ENCODE measurements around the gene GSTT4.
"Not testable (repeated sequence)": the region's sequence is repeated elsewhere in the genome, so short reads cannot be mapped to it uniquely, and the experiment has no call there.

The GSTT4 gene

DNA sequence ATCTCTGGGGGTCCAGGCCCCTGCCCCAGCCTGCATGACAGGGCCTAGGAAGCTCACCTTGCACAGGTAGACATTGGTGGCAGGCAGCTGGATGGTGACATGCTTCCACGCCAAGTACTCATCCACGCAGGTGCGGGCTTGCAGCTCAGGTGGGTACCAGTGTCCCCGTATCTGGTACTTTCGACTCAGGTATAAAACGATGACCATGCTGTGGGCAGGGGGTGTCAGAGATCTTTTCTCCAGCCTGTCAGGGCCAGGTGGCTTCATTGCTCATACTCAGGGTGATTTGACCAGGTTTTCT, 1.6 kb upstream of the GSTT4 start:
- no peak for DNase-seq (ENCODE audit: low read depth, low spot score)
- Histone ChIP-seq H3K36me3 (ENCODE audit: insufficient read depth, low read length) (no peaks in the 10 kb centered on the region), H3K9me3 (ENCODE audit: low read depth, low read length) (no peaks in the 10 kb centered on the region), H3K27ac (no peak overlapping the region), H3K9ac (ENCODE audit: insufficient read length) (no peak overlapping the region), H3K4me3 (no peak overlapping the region)
- TF ChIP-seq EZH2 (IDR thresholded peaks at IDR 0.05) (no peak), FOXP2 (optimal IDR thresholded peaks at IDR 0.05; ENCODE audit: control extremely low read depth, extremely low read length, insufficient read depth) (no peak), POLR2AphosphoS5 (IDR thresholded peaks at IDR 0.05; ENCODE audit: borderline replicate concordance, low read depth, low read length) (no peak)

DNA sequence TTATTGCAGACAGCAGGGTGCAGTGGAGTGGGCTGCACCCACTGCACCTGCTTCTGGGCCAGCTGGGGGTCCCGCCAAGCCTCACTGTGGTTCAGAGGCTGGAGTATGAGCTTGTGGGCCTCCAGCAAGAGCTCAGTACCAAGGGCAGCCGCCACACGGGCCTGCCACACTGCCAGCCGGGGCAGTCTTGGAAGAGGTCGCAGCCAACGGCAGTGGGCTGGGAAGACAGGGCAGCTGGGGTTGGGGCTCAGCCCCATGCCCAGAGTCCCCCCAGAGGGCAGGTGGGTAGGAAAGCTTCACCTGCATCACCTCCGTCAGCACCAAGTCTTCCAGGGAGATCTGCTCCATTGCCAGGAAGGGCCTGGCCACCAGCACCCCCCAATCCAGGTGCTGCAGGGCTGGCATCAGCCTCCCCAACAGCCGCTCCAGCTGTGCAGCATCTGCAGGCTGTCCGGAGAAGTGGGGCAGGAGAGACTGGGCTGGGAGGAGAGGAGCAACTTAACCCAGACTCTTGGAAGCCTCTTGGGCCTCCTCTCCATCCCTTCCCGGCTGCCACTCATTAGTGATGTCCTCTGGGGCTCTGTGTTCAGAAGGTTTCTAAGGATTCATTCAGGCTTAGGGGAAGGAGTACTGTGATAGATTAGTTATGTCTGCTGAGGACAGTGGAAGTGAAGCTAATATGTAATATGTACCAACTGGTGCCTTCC, 1.1 kb upstream of the GSTT4 start:
- Histone ChIP-seq H3K9me3 (ENCODE audit: low read depth, low read length) (no peaks in the 10 kb centered on the region), H3K4me3 (no peak overlapping the region), H3K9ac (ENCODE audit: insufficient read length) (no peak overlapping the region), H3K36me3 (ENCODE audit: insufficient read depth, low read length) (no peaks in the 10 kb centered on the region), H3K27ac (no peak overlapping the region)
- no peak for DNase-seq (ENCODE audit: low read depth, low spot score)
- TF ChIP-seq EZH2 (IDR thresholded peaks at IDR 0.05) (no peak), POLR2AphosphoS5 (IDR thresholded peaks at IDR 0.05; ENCODE audit: borderline replicate concordance, low read depth, low read length) (no peak), FOXP2 (optimal IDR thresholded peaks at IDR 0.05; ENCODE audit: control extremely low read depth, extremely low read length, insufficient read depth) (no peak)

DNA sequence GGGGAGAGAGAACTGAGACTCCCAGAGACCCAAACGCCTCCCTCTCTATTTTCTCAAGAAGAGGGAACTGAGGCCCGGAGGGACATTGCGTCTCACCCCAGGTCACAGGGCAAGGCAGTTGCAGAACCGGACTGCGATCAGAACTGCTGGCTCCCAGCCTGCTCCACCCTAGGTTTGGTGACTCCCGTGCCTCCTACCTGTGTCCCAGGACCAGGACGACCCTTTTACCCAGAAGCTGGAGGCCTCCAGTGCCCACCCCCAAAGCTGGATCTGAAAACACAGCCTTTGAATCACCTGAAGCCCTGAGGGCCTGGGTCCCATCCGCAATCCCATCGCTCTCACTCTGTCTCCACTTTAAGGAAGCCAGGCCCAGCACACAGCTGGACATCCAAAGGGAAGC, 1.4 kb downstream of the GSTT4 start:
- Histone ChIP-seq H3K36me3 (ENCODE audit: insufficient read depth, low read length) (no peaks in the 10 kb centered on the region), H3K9me3 (ENCODE audit: low read depth, low read length) (no peaks in the 10 kb centered on the region), H3K27ac (no peak overlapping the region), H3K4me3 (no peak overlapping the region), H3K9ac (ENCODE audit: insufficient read length) (no peak overlapping the region)
- DNase-seq (ENCODE audit: low read depth, low spot score), result no peak
- TF ChIP-seq POLR2AphosphoS5 (IDR thresholded peaks at IDR 0.05; ENCODE audit: borderline replicate concordance, low read depth, low read length), result no peak
- TF ChIP-seq EZH2 (IDR thresholded peaks at IDR 0.05), result no peak
- no peak for TF ChIP-seq FOXP2 (optimal IDR thresholded peaks at IDR 0.05; ENCODE audit: control extremely low read depth, extremely low read length, insufficient read depth)

DNA sequence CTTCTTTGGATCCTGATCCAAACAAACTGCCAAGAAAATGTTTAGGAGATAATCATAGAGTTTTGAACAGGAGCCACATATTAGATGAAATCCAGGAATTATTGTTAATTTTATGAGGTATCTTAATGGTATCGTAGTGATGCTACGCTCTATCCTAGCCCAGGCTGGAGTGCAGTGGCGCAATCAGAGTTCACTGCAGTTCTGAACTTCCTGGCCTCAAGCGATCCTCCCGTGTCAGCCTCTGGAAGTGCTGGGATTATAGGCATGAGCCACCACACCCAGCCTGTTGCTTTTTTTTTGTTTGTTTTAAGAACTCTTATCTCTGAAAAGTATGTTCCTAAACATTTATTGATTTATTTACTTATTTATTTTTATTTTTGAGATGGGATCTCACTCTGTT, 2.4 kb downstream of the GSTT4 start:
- DNase-seq (ENCODE audit: low read depth, low spot score), result no peak
- Histone ChIP-seq H3K9me3 (ENCODE audit: low read depth, low read length) (no peaks in the 10 kb centered on the region), H3K36me3 (ENCODE audit: insufficient read depth, low read length) (no peaks in the 10 kb centered on the region), H3K9ac (ENCODE audit: insufficient read length) (no peak overlapping the region), H3K27ac (no peak overlapping the region), H3K4me3 (no peak overlapping the region)
- no peak for TF ChIP-seq EZH2 (IDR thresholded peaks at IDR 0.05)
- no peak for TF ChIP-seq POLR2AphosphoS5 (IDR thresholded peaks at IDR 0.05; ENCODE audit: borderline replicate concordance, low read depth, low read length)
- no peak for TF ChIP-seq FOXP2 (optimal IDR thresholded peaks at IDR 0.05; ENCODE audit: control extremely low read depth, extremely low read length, insufficient read depth)

DNA sequence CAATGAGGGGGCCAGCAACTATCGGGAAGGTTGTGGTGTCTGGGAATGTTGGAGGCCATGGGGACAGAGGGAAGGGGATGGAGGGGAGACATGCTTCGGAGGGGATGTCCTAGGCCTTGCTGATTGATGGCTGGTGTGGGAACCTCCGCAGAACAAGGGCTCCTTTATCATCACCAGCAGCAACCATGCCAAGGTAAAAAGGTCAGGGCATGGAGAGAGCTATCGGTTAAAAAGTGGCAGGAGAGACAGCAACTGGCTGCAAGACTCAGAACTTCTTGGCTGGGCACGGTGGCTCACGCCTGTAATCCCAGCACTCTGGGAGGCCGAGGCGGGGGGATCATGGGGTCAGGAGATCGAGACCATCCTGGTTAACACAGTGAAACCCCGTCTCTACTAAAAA, 3.0 kb downstream of the GSTT4 start:
- no peak for DNase-seq (ENCODE audit: low read depth, low spot score)
- no peak overlapping the region for H3K27ac ChIP-seq
- no peak overlapping the region for H3K4me3 ChIP-seq
- no peaks in the 10 kb centered on the region for H3K9me3 ChIP-seq (ENCODE audit: low read depth, low read length)
- H3K36me3 ChIP-seq (ENCODE audit: insufficient read depth, low read length), result no peaks in the 10 kb centered on the region
- no peak overlapping the region for H3K9ac ChIP-seq (ENCODE audit: insufficient read length)
- TF ChIP-seq FOXP2 (optimal IDR thresholded peaks at IDR 0.05; ENCODE audit: control extremely low read depth, extremely low read length, insufficient read depth) (no peak), EZH2 (IDR thresholded peaks at IDR 0.05) (no peak), POLR2AphosphoS5 (IDR thresholded peaks at IDR 0.05; ENCODE audit: borderline replicate concordance, low read depth, low read length) (no peak)

DNA sequence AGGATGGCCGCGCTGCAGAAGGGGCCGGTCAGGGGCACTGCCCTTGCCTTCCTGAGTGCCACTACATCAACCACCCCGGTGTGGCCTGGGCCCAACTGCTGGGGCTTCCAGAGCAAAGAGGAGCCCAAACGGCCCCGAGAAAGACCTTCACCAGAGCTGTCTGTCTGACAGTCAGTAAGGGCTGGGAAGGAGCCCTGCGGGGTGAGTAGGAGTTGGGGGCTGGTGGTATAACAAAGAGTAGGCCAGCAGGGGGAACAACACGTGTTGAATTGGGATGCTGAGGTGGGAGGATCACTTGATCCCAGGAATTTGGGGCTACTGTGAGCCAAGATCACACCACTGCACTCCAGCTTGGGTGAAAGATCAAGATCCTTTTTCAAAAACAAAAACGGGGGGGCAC, 3.9 kb downstream of the GSTT4 start:
- TF ChIP-seq EZH2 (IDR thresholded peaks at IDR 0.05), result no peak
- TF ChIP-seq FOXP2 (optimal IDR thresholded peaks at IDR 0.05; ENCODE audit: control extremely low read depth, extremely low read length, insufficient read depth), result no peak
- TF ChIP-seq POLR2AphosphoS5 (IDR thresholded peaks at IDR 0.05; ENCODE audit: borderline replicate concordance, low read depth, low read length), result no peak
- H3K4me3 ChIP-seq, result no peak overlapping the region
- no peak overlapping the region for H3K27ac ChIP-seq
- no peak overlapping the region for H3K9ac ChIP-seq (ENCODE audit: insufficient read length)
- H3K9me3 ChIP-seq (ENCODE audit: low read depth, low read length), result no peaks in the 10 kb centered on the region
- no peaks in the 10 kb centered on the region for H3K36me3 ChIP-seq (ENCODE audit: insufficient read depth, low read length)
- no peak for DNase-seq (ENCODE audit: low read depth, low spot score)

DNA sequence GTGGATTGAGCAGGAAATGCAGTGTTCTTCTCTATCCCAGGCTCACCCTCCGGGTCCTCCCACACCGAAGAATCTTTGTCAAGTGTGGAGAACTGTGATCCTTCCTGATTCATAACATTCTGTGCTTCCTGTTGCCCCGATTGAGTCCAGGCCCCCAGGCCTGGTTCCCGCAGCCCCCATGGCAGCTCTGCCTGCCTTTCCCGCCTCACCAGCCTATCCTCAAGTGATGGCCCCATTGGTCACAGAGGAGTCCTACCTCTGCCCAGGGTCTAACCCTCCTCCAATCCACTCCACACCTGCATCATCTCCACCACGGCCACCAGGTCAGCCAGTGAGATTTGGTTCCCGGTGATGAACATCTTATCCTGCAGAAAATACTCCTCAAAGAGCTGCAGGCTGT, 5.5 kb downstream of the GSTT4 start:
- H3K9ac ChIP-seq (ENCODE audit: insufficient read length); H3K9me3 ChIP-seq (ENCODE audit: low read depth, low read length); H3K4me3 ChIP-seq; H3K27ac ChIP-seq; DNase-seq (ENCODE audit: low read depth, low spot score); H3K36me3 ChIP-seq (ENCODE audit: insufficient read depth, low read length): not testable (repeated sequence)

DNA sequence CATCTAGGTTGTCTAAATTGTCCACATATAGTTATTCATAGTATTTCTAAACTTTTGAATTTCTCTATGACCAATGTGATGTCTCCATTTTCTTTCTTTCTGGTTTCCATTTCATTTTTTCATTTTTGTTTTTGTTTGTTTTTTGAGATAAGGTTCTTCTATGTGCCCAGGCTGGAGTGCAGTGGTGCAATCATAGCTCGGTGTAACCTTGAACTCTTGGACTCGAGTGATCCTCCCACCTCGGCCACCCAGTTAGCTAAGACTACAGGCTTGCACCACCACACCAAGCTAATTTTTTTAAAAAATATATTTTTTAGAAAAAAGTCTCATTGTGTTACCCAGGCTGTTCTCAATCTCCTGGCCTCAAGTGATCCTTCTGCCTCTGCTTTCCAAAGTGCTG, 8.2 kb downstream of the GSTT4 start:
- H3K9ac ChIP-seq (ENCODE audit: insufficient read length), result no peak overlapping the region
- no peak for TF ChIP-seq POLR2AphosphoS5 (IDR thresholded peaks at IDR 0.05; ENCODE audit: borderline replicate concordance, low read depth, low read length)
- TF ChIP-seq EZH2 (IDR thresholded peaks at IDR 0.05), result no peak
- TF ChIP-seq FOXP2 (optimal IDR thresholded peaks at IDR 0.05; ENCODE audit: control extremely low read depth, extremely low read length, insufficient read depth), result no peak
- no peaks in the 10 kb centered on the region for H3K9me3 ChIP-seq (ENCODE audit: low read depth, low read length)
- H3K4me3 ChIP-seq, result no peak overlapping the region
- DNase-seq (ENCODE audit: low read depth, low spot score), result no peak
- no peak overlapping the region for H3K27ac ChIP-seq
- H3K36me3 ChIP-seq (ENCODE audit: insufficient read depth, low read length), result no peaks in the 10 kb centered on the region

DNA sequence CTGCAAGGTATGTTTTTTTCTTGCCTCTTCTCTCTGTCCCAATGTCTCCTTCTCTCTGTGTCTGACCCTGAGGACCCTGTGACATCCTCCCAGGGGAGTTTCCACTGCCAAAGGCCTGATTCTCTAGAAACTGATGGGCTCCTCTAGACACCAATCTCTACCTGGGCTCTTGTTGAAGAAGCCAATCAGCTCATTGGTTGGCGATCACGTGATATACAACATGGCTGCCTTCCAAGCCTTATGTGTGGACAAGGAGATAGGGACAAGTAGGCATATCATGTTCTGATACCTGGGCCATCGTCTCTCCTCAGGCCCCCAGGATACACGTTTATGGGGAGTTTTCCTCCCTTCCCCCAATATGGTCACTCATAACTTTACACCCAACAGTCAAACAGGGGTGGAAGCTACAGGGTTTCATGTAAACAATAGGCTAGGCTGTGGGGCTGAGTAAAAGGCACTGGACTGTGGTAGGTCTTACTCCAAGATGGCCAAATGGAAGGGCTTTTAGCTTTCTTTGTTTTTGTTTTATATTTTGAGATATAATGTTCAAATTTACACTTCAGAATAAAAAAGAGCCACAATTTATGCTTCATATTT, 11.6 kb downstream of the GSTT4 start:
- H3K9ac ChIP-seq (ENCODE audit: insufficient read length); DNase-seq (ENCODE audit: low read depth, low spot score); H3K9me3 ChIP-seq (ENCODE audit: low read depth, low read length): not testable (repeated sequence)

DNA sequence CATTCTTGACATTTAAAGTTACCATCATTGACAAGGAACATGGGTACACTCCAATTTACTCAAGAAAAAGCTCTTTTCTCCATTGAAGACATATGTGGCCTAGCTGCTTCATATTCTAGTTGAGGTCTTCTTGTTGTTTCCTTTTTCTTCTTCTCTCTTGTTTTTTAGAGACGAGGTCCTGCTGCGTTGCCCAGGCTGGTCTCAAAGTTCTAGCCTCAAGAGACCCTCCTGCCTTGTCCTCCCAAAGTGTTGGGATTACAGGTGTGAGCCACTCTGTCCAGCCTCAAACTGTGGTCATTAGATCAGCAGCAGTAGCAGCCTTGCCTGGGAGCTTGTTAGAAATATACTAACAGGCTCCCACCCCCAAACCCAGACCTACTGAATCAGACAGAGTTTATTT, 12.2 kb downstream of the GSTT4 start:
- H3K4me3 ChIP-seq; H3K36me3 ChIP-seq (ENCODE audit: insufficient read depth, low read length); H3K9ac ChIP-seq (ENCODE audit: insufficient read length); H3K27ac ChIP-seq; H3K9me3 ChIP-seq (ENCODE audit: low read depth, low read length); DNase-seq (ENCODE audit: low read depth, low spot score): not testable (repeated sequence)

More for the DNA sequence above, 11.6 kb downstream of the GSTT4 start:
- H3K4me3 ChIP-seq; H3K27ac ChIP-seq; H3K36me3 ChIP-seq (ENCODE audit: insufficient read depth, low read length): not testable (repeated sequence)

DNA sequence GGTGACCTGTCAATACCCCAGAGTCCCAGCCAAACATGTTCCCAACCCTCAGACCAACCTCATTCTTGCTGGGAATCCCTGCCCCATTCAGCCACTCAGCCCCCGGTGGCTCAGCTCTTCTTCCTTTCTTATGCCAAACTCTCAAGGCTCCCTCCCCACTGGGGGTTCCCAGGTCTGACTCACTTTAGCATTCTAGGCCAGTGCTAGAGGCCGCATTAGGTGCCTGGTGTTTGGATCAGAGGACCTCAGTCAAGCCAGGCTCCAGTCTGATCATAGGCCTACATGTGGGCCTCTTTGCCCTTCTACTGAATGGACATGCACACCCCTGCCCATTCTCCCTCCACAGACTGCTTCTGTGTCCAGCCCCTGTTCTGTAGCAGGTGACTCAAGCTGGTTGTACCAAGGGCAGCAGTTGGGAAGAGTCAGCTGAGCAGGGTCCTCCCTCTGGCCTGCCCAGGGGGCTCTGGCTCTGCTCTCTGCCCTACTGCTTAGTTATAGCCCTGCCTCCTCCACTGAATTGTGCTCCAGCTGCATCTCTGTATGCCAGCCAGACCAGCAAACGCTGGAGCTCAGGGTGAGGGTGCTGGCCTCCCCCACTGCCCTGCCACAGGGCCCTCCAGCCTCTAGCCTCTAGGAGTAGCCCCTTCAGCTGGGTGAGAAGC, 15.5 kb downstream of the GSTT4 start:
- not testable (repeated sequence) for H3K9ac ChIP-seq (ENCODE audit: insufficient read length); H3K27ac ChIP-seq; DNase-seq (ENCODE audit: low read depth, low spot score); H3K36me3 ChIP-seq (ENCODE audit: insufficient read depth, low read length); H3K9me3 ChIP-seq (ENCODE audit: low read depth, low read length); H3K4me3 ChIP-seq

DNA sequence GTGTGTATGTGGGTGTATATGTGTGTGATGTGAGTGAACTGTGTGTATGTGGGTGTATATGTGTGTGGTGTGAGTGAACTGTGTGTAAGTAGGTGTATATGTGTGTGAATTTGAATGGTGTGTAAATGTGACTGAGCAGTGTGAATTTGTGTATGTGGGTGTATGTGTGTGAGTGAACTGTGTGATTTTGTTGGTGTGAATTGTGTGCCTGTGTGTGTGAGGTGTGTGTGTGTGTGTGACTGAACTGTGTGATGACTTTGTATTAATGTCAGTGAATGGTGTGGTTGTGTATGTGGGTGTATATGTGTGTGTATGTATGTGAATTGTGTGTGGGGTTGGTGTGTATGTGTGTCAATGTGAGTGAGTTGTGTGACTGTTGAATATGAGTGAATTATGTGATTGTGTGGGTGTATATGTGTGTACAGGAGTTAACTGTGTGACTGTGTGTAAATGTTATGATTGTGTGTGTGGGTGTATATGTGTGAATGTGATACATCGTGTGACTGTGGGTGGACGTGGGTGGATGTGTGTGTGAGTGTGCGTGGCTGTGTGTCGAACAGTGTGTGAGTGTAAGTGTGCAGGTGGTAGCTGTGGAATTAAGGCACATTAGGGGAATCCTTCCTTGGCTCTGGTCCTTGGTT, 18.6 kb downstream of the GSTT4 start:
- H3K27ac ChIP-seq; H3K9ac ChIP-seq (ENCODE audit: insufficient read length); H3K4me3 ChIP-seq; H3K36me3 ChIP-seq (ENCODE audit: insufficient read depth, low read length); DNase-seq (ENCODE audit: low read depth, low spot score); H3K9me3 ChIP-seq (ENCODE audit: low read depth, low read length): not testable (repeated sequence)

Measured in SK-N-MC (cell line).